ENCODE results near the gene SLC2A8. TPM values are rescaled to one million over a fixed set of nuclear protein-coding genes. Genes with fewer than 3 reads are reported as not detected.

SLC2A8 gene
- total and polyA plus RNA-seq, 5 donors from 2014 or later, result 5.5 to 15.6 (median 10.0) TPM

DNA sequence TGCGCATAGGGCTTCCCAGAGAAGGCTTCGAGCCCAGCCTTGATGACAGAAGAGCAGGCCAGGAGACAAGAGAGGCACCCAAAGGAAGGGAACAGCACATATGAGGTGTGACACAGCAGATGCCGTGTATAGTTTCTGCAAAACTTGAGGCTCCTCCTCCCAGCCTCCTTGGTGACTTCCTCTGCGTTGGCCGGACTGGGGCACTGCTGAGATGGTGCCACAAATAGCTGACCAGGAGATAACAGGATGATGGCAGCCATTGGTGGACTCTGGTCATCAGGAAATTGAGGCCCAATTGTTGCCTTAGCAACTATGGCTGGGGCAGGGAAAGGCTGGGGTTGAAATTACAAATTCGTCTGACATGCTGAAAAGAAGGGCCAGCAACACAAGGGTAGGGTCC lies 22.4 kb downstream of the SLC2A8 start:
- Histone ChIP-seq H3K27me3 (ENCODE audit: control insufficient read depth, insufficient read depth, low read length) (no peaks in the 10 kb centered on the region), H3K27ac (ENCODE audit: insufficient read depth, low read length, poor library complexity, severe bottlenecking) (no peak overlapping the region), H3K36me3 (ENCODE audit: control insufficient read depth, insufficient read depth, low read length) (no peaks in the 10 kb centered on the region), H3K4me3 (ENCODE audit: low read depth, low read length) (no peak overlapping the region), H3K9me3 (ENCODE audit: control insufficient read depth in 2 of 2, low read length in 2 of 2) (no peaks in the 10 kb centered on the region), H3K4me1 (ENCODE audit: control insufficient read depth, insufficient read depth, low read length, poor library complexity, severe bottlenecking) (peaks cover 11% of the 10 kb centered on the region)
- no peaks in the 10 kb centered on the region for H3K36me3 Mint-ChIP-seq
- peaks cover 4 to 25% (median 11%) of the 10 kb centered on the region in 4 donors for H3K4me1 Mint-ChIP-seq
- no peaks in the 10 kb centered on the region for H3K27me3 Mint-ChIP-seq
- DNase-seq (no peak), ATAC-seq (ENCODE audit: low read depth in 2 of 2) (no peak)
- H3K4me3 Mint-ChIP-seq, result peak overlapping the region in 1 of 4 donors; percentile 24
- peak overlapping the region in 1 of 3 donors; percentile 38 for H3K27ac Mint-ChIP-seq
- H3K9me3 Mint-ChIP-seq, result no peaks in the 10 kb centered on the region

DNA sequence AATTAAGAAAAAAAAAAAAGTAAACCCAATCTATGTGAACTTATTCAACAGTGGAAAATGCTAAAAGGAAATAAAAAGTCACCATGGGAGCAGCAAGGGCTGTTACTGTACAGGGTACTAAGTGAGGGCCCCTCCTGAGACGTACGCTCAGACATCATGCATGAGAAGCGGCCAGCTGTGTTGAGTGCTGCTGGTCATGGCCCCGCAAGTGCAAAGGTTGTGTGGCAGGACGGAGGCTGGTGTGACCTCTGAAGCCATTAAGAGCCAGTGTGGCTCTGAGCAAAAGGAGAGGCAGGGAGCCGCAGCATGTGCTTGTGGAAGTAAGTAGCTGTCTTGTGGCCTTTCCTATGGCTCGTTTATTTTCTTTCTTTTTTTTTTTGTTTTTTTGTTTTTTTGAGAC lies 24.1 kb downstream of the SLC2A8 start:
- ATAC-seq (ENCODE audit: low read depth in 2 of 2) (no peak), DNase-seq (no peak)
- Histone ChIP-seq H3K27me3 (ENCODE audit: control insufficient read depth, insufficient read depth, low read length) (no peaks in the 10 kb centered on the region), H3K27ac (ENCODE audit: insufficient read depth, low read length, poor library complexity, severe bottlenecking) (no peak overlapping the region), H3K4me3 (ENCODE audit: low read depth, low read length) (no peak overlapping the region), H3K9me3 (ENCODE audit: control insufficient read depth in 2 of 2, low read length in 2 of 2) (no peaks in the 10 kb centered on the region), H3K36me3 (ENCODE audit: control insufficient read depth, insufficient read depth, low read length) (no peaks in the 10 kb centered on the region), H3K4me1 (ENCODE audit: control insufficient read depth, insufficient read depth, low read length, poor library complexity, severe bottlenecking) (peaks cover 23% of the 10 kb centered on the region)
- Mint-ChIP-seq H3K4me3 (peak overlapping the region in 1 of 4 donors; percentile 47), H3K27ac (no peak overlapping the region), H3K4me1 (peaks cover 12 to 42% (median 22%) of the 10 kb centered on the region in 4 donors), H3K27me3 (no peaks in the 10 kb centered on the region), H3K9me3 (no peaks in the 10 kb centered on the region), H3K36me3 (no peaks in the 10 kb centered on the region)

DNA sequence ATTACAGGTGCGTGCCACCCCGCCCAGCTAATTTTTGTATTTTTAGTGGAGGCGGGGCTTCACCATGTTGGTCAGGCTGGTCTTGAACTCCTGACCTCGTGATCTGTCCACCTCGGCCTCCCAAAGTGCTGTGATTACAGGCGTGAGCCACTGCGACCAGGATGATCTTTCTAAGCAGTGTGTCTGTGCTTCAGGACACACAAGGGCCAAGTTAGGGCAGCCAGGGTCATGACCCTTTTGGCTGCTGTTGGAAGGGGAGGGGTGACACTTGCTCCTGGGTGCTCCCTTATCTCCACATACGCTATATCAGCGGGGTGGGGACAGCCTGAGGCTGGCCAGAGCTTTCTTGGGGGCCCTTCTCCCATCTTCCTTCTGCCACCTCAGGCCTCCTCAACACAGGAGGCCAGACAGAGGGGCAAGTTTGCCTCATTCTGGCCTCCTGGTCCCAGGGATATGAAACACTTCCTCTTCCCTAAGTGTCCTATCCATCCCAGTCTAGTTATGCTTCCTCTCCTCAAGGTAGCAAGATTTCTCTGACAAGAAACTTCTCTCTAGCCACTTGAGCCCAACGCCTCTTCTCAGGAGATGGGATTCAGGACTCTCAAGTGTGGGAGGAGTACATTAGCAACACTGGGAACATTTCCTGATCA lies 25.3 kb downstream of the SLC2A8 start:
- no peaks in the 10 kb centered on the region for H3K9me3 ChIP-seq (ENCODE audit: control insufficient read depth in 2 of 2, low read length in 2 of 2)
- peaks cover 23% of the 10 kb centered on the region for H3K4me1 ChIP-seq (ENCODE audit: control insufficient read depth, insufficient read depth, low read length, poor library complexity, severe bottlenecking)
- peak overlapping the region in 1 of 4 donors; percentile 99 for H3K4me3 Mint-ChIP-seq
- H3K36me3 Mint-ChIP-seq, result peaks cover 6% of the 10 kb centered on the region
- ATAC-seq (ENCODE audit: low read depth in 2 of 2) (no peak), DNase-seq (no peak)
- no peak overlapping the region for H3K27ac ChIP-seq (ENCODE audit: insufficient read depth, low read length, poor library complexity, severe bottlenecking)
- no peaks in the 10 kb centered on the region for H3K27me3 ChIP-seq (ENCODE audit: control insufficient read depth, insufficient read depth, low read length)
- no peak overlapping the region for H3K27ac Mint-ChIP-seq
- H3K9me3 Mint-ChIP-seq, result no peaks in the 10 kb centered on the region
- H3K36me3 ChIP-seq (ENCODE audit: control insufficient read depth, insufficient read depth, low read length), result peaks cover 2% of the 10 kb centered on the region
- H3K4me3 ChIP-seq (ENCODE audit: low read depth, low read length), result no peak overlapping the region
- H3K4me1 Mint-ChIP-seq, result peaks cover 17 to 52% (median 28%) of the 10 kb centered on the region in 4 donors
- H3K27me3 Mint-ChIP-seq, result no peaks in the 10 kb centered on the region

DNA sequence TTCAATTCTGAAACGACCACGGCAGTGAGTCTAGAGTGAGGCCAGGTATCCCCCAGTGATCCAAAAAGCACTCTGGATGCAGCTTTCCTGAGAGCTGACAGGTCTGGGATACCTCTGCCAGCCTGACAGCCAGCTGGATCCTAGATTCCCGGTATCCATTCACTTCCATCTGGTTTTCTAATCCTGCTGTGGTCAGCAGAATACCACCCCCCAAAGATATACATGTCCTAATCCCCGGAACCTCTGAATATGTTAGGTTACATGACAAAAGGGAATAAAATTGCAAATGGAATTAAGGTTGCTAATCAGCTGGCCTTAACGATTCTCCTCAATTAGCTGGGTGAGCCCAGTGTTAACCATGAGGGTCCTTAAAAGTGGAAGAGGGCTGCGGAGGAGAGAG lies 25.8 kb downstream of the SLC2A8 start:
- peaks cover 2% of the 10 kb centered on the region for H3K36me3 ChIP-seq (ENCODE audit: control insufficient read depth, insufficient read depth, low read length)
- Mint-ChIP-seq H3K27me3 (no peaks in the 10 kb centered on the region), H3K27ac (peak overlapping the region in 2 of 3 donors; percentile 97), H3K9me3 (no peaks in the 10 kb centered on the region), H3K36me3 (peaks cover 6% of the 10 kb centered on the region), H3K4me3 (peak overlapping the region; percentile 98 to 99 (median 98)), H3K4me1 (peaks cover 17 to 56% (median 30%) of the 10 kb centered on the region in 4 donors)
- H3K4me3 ChIP-seq (ENCODE audit: low read depth, low read length), result peak overlapping the region; percentile 98
- peaks cover 23% of the 10 kb centered on the region for H3K4me1 ChIP-seq (ENCODE audit: control insufficient read depth, insufficient read depth, low read length, poor library complexity, severe bottlenecking)
- H3K9me3 ChIP-seq (ENCODE audit: control insufficient read depth in 2 of 2, low read length in 2 of 2), result no peaks in the 10 kb centered on the region
- H3K27ac ChIP-seq (ENCODE audit: insufficient read depth, low read length, poor library complexity, severe bottlenecking), result no peak overlapping the region
- DNase-seq (no peak), ATAC-seq (ENCODE audit: low read depth in 2 of 2) (no peak)
- H3K27me3 ChIP-seq (ENCODE audit: control insufficient read depth, insufficient read depth, low read length), result no peaks in the 10 kb centered on the region

DNA sequence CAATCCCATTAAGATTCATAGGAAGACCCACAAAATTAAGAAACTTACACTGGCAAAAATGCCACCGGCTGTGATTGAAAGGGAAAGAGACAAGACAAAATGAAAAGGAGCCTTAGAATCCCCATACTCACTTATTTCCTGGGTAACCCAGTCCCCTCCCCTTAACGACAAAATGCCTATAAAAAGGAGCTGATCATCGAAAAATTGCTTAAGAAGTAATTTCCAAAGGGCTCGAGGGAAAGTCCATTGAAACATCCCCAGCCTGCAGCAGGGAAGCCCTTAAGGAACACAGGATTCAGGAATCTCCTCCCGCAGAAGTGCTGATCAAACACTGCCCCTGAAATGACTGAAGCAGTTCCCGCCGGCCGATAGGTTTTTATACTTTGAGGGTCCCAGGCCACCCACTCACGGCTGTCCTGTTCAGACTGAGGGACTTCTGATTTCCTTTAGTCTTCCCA lies 26.5 kb downstream of the SLC2A8 start:
- peaks cover 23% of the 10 kb centered on the region for H3K4me1 ChIP-seq (ENCODE audit: control insufficient read depth, insufficient read depth, low read length, poor library complexity, severe bottlenecking)
- H3K27me3 ChIP-seq (ENCODE audit: control insufficient read depth, insufficient read depth, low read length), result no peaks in the 10 kb centered on the region
- H3K27ac Mint-ChIP-seq, result peak overlapping the region; percentile 96 to 97 (median 97)
- peaks cover 3% of the 10 kb centered on the region for H3K36me3 ChIP-seq (ENCODE audit: control insufficient read depth, insufficient read depth, low read length)
- peak overlapping the region; percentile 98 for H3K4me3 ChIP-seq (ENCODE audit: low read depth, low read length)
- no peaks in the 10 kb centered on the region for H3K9me3 Mint-ChIP-seq
- no peaks in the 10 kb centered on the region for H3K9me3 ChIP-seq (ENCODE audit: control insufficient read depth in 2 of 2, low read length in 2 of 2)
- H3K27me3 Mint-ChIP-seq, result no peaks in the 10 kb centered on the region
- DNase-seq, result no peak
- H3K4me1 Mint-ChIP-seq, result peaks cover 17 to 62% (median 35%) of the 10 kb centered on the region in 4 donors
- peak overlapping the region; percentile 98 to 99 (median 98) for H3K4me3 Mint-ChIP-seq
- H3K27ac ChIP-seq (ENCODE audit: insufficient read depth, low read length, poor library complexity, severe bottlenecking), result peak overlapping the region; percentile 78
- ATAC-seq (ENCODE audit: low read depth in 2 of 2), result no peak
- H3K36me3 Mint-ChIP-seq, result peaks cover 6% of the 10 kb centered on the region

DNA sequence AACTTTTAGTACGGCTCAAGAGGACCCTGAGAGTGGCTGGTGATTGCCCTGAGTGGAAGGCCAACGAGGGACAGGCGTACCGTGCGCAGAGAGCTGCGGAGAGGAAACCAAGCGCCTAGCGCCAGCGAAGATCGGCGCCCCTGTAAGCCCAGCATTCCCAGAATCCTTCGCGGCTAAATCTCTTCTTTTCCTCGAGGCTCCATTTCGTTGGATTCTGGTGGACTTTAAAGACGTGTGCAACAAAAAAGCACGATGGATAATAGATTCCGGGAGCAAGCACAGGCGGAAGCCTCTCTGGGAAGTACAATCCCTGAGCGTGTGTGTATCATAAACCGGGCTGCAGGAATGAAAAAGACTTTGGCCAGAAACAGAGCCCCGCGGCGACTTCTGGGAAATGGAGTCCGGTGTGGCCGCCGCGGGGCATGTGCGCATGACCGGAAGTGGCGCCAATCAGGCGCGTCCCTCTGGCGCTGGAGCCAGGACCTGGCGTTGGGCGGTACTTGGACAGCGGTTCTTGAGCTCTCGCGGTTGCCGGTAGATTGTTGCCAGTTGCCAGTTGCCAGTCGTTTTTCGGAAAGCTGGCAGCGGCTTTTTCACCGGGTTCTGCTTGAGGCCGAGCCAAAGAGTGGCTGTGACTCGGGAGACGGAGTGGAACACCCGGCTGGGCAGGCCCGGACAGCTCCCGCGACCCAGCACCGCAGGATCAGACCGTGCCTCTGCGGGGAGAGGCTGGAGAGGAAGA lies 27.1 kb downstream of the SLC2A8 start, which contains the start of gene ZNF79:
TSS of gene ZNF79 (plus strand) at position 449 of the 742 bp plus-strand sequence. CDS start 406 bp downstream, outside the sequence.
- DNase-seq (peak; percentile 88 to 95 (median 89)), ATAC-seq (ENCODE audit: low read depth in 2 of 2) (peak; percentile 87)
- Histone ChIP-seq H3K36me3 (ENCODE audit: control insufficient read depth, insufficient read depth, low read length) (peaks cover 9% of the 10 kb centered on the region), H3K27ac (ENCODE audit: insufficient read depth, low read length, poor library complexity, severe bottlenecking) (peak within 1 kb of the TSS; percentile 78), H3K27me3 (ENCODE audit: control insufficient read depth, insufficient read depth, low read length) (no peaks in the 10 kb centered on the region), H3K9me3 (ENCODE audit: control insufficient read depth in 2 of 2, low read length in 2 of 2) (no peaks in the 10 kb centered on the region), H3K4me1 (ENCODE audit: control insufficient read depth, insufficient read depth, low read length, poor library complexity, severe bottlenecking) (peaks cover 23% of the 10 kb centered on the region), H3K4me3 (ENCODE audit: low read depth, low read length) (peak within 1 kb of the TSS; percentile 98)
- H3K27ac Mint-ChIP-seq, result peak within 1 kb of the TSS; percentile 96 to 97 (median 97)
- no peaks in the 10 kb centered on the region for H3K9me3 Mint-ChIP-seq
- H3K4me1 Mint-ChIP-seq, result peaks cover 17 to 65% (median 34%) of the 10 kb centered on the region in 4 donors
- H3K4me3 Mint-ChIP-seq, result peak within 1 kb of the TSS; percentile 98 to 99 (median 98)
- peaks cover 6% of the 10 kb centered on the region for H3K36me3 Mint-ChIP-seq
- H3K27me3 Mint-ChIP-seq, result no peaks in the 10 kb centered on the region

DNA sequence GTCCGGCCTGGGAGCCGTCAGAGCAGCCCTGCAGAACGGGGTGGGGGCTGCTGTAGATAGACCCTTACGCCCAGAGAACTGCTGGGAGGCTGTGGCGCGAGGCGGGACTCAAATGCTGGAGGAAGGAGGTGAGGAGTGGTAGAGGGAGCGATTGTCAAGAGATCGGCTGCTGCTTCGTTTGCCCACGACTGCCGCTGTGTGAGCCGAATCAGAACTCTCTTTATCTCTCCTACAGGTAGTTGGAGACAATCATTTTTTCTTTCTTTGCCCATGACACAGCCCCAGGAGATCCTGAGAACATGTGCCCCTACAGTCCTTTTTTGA lies 27.7 kb downstream of the SLC2A8 start:
- Histone ChIP-seq H3K9me3 (ENCODE audit: control insufficient read depth in 2 of 2, low read length in 2 of 2) (no peaks in the 10 kb centered on the region), H3K36me3 (ENCODE audit: control insufficient read depth, insufficient read depth, low read length) (peaks cover 11% of the 10 kb centered on the region), H3K27me3 (ENCODE audit: control insufficient read depth, insufficient read depth, low read length) (no peaks in the 10 kb centered on the region), H3K27ac (ENCODE audit: insufficient read depth, low read length, poor library complexity, severe bottlenecking) (peak overlapping the region; percentile 78), H3K4me3 (ENCODE audit: low read depth, low read length) (peak overlapping the region; percentile 98), H3K4me1 (ENCODE audit: control insufficient read depth, insufficient read depth, low read length, poor library complexity, severe bottlenecking) (peaks cover 23% of the 10 kb centered on the region)
- Mint-ChIP-seq H3K36me3 (peaks cover 6% of the 10 kb centered on the region), H3K4me3 (peak overlapping the region; percentile 98 to 99 (median 98)), H3K27ac (peak overlapping the region in 2 of 3 donors; percentile 96 to 97), H3K9me3 (no peaks in the 10 kb centered on the region), H3K27me3 (no peaks in the 10 kb centered on the region), H3K4me1 (peaks cover 17 to 62% (median 34%) of the 10 kb centered on the region in 4 donors)
- ATAC-seq (ENCODE audit: low read depth in 2 of 2), result peak; percentile 35 to 44
- DNase-seq, result peak in 2 of 3 donors; percentile 13 to 57
